NCI-H774 (cell line): ENCODE measurements around the gene SCLY.

ENCODE experiments used
- DNase-seq: peaks from one replicate; lab custom pipeline; 2025; lab: John Stamatoyannopoulos, UW

The SCLY gene

DNA sequence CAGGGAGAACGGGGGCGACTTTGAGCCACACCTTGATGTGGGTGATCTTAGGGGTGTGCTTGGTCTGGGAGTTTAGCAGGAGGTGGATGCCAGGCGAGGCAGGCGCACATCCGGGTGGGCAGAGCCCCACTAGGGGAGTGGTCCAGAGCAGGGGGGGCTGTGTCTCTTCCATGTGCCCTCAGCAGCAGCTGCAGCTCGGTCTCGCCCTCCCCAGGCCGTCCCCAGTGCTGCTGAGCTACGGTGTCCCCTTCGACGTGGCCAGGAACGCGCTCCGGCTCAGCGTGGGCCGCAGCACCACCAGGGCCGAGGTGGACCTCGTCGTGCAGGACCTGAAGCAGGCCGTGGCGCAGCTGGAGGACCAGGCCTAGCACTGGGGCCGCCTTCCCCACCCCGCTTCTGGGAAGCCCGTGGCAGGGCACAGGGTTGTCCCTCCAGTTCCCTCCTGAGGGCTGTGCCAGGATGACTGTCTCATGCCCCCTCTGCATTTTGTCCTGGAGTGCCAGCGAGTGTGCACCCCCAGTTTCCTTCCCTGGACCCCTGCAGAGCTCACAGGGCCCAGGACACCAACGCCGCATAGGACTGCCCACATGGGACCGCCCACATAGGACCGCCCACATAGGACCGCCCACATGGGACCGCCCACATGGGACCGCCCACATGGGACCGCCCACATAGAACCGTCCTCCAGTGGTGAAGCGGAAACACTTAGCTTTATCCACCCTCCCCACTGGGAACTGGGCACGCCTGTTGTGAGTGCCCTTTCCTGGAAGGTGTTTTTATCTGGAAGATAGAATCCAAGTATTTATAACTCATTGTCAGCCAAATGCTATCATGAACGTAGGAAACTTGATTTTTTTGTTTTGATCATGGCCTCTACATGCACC is 37.4 kb downstream of the SCLY start:
- peak; percentile 58 for DNase-seq

DNA sequence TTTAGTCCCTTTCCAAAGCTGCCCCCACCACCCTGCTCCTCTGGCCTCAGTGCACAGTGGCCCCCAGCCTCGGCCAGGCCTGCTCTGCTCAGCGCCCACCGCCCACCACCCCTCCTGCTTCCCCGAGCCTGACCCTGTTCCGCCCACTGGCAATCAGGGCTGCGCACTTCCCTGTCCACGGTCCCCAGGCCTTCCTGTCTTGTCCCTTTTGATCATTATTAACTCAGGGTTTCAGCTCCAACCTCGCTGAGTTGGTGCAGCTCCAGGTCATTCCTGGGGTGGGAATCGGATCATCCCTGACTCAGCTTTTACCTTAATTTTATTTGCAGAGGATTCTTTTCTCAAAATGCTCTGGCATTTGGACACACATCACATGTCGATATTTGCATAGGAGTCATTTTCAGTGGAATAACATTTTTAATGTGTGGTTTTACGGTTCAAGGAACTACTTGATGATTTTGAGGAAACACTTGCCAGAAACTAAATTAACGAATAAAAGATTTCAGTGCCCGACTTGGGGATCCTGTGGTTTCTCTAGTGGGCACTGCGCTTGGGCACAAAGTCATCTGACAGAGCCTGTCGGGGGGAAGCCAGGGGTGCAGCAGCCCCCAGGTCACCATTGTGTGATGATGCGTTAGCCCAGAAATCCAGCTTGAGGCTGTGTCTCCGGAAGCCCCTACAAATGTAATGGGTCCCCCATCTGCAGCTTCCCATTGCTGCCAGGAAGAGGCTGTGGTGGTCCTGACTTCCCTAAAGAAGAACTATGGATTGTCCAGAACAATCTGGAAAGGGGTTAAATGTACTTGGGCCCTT is 38.3 kb downstream of the SCLY start:
- no peak for DNase-seq

DNA sequence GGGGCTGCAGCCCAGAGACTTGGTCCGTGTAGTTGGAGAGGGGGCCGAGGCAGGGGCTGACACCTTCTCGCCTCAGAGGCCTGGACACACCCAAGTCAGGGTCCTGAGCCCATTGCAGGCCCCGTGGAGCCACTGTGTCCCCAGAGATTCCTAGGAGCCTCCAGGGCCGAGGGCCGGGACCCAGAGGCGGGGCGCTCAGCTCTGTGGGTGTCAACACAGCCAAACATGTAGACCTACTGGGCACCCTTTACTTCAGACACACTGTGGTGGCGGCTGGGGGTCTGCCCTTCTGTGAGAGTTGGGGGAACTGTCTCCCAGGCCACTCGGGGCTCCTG is 38.9 kb downstream of the SCLY start:
- no peak for DNase-seq

DNA sequence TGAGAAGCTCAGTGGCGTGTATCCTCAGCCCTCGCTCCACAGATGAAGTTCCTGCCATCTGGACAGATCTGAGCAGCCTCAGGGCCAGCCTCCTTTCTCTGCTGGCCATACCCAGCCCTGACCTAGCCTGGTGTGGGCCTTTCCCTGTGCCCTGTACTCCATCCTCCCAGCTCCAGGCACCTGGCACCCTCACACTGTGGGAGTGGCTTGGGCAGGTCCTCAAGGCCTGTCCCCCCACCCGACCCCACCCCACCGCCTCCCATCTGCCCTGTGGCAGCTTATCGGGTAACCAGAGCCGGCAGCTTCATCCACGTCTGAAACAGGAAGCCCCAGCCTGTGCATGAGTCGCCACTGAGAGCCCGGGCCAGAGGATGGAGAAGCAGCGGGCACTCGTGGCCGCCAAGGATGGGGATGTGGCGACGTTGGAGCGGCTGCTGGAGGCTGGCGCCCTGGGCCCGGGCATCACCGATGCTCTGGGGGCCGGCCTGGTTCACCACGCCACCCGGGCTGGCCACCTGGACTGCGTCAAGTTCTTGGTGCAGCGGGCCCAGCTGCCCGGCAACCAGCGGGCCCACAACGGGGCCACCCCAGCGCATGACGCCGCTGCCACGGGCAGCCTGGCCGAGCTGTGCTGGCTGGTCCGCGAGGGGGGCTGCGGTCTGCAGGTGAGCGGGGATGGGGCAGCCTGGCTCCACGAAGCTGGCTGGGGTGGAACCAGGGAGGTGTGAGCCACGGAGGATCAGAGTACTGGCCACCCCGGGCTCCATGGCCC is 39.4 kb downstream of the SCLY start, which contains the start of gene ESPNL:
Gene ESPNL (plus strand): TSS at position 292 of the 772 bp plus-strand sequence. CDS start 80 bp downstream, at position 372.
- DNase-seq = no peak

DNA sequence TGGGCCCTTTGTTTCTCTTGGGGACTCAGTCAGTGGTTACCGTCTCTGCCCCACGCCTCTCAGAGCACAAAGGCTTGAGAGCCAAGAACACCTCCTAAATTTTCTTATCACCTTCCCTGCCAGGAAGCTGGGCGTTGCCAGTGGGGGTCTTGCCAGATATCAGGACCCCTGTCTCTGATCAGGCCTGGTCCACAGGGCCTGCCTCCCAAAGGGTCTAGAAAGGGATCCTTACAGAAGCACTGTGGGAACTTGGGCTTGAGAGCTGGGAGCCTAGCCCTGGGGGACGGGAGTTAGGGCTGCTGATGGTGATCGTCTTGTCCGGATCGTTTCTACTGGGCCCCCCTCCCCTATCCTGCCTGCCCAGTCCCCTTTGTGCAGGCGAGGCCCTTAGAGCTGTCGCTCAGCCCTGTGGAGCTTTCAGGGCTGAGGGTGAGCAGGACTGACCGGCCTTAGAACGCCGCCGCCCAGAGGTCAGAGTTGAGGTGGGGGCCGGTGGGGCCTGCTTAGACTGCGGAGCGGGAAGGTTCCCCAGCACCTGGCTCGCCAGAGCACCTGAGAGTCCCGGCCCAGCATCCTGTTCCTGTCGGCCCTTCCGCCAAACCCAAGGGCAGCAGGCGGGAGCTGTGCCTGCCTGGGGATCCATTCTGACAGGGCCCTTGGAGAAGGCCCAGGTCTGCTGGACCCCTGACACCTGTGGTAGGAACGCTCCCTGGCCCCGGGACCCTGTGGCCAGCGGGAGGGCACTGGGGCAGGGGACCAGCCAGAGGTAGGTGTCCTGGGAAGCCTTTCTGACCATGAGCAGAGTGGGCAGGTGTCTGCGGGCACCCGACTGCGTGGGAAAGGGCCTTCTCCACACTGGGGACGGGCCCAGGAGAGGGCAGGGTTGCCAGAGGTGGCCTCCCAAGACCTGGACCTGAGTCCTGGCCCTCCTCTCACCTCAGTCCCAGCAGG is 40.3 kb downstream of the SCLY start:
- DNase-seq = no peak

DNA sequence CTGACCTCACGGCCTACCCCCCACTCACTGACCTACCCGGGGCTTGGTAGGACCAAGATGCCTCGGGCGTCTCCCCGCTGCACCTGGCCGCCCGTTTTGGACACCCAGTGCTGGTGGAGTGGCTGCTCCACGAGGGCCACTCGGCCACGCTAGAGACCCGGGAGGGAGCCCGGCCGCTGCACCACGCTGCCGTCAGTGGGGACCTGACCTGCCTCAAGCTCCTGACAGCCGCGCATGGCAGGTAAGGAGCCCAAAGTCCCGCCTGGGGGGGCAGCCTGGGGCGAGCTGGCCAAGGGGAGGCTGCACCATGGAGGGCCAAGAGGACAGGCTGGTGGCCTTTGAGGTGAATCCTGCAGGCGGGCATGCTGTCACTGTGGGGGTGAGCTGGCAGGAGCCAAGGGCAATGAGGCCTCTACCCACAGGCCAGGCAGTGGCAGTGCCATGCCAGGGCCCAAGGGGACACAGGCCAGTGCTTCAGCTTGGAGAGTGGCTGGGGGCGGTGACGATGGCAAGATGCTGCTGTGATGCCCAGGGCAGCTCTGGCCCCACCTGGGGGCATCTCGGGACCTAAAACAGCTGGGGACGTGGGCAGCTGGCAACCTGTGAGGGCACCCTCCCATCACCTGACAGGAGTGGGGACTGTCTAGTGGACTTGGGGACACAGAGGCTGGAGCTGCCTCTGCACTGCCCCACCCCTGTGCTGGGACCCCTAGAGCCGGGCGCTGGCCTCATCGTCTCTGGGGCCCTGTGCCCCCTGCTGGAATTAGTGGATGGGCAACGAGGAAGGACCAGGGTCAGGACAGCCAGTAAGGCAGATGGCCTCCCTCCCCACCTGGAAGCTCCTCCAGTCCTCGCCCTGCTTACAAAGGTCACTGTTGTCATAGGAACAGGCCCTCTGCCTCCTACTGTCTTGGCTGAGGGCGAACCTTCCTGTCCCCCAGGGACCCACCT is 41.4 kb downstream of the SCLY start:
- no peak for DNase-seq

DNA sequence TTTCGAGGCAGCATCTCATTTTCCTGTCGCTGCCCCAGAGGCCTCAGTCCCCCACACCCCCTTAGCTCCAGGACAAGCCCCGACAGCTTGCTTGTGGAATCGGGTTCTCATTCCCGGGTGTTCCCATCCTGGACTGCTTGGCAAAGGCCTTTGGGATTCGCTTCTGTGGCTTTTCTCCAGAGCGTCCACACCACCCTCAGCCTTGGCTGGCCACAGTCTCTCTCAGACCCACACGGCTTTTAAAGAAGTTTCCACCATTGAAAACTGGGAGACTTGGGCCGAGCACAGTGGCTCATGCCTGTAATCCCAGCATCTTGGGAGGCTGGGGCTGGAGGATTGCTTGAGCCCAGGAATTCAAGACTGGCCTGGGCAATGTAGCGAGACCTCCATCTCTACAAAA is 42.1 kb downstream of the SCLY start:
- no peak for DNase-seq

DNA sequence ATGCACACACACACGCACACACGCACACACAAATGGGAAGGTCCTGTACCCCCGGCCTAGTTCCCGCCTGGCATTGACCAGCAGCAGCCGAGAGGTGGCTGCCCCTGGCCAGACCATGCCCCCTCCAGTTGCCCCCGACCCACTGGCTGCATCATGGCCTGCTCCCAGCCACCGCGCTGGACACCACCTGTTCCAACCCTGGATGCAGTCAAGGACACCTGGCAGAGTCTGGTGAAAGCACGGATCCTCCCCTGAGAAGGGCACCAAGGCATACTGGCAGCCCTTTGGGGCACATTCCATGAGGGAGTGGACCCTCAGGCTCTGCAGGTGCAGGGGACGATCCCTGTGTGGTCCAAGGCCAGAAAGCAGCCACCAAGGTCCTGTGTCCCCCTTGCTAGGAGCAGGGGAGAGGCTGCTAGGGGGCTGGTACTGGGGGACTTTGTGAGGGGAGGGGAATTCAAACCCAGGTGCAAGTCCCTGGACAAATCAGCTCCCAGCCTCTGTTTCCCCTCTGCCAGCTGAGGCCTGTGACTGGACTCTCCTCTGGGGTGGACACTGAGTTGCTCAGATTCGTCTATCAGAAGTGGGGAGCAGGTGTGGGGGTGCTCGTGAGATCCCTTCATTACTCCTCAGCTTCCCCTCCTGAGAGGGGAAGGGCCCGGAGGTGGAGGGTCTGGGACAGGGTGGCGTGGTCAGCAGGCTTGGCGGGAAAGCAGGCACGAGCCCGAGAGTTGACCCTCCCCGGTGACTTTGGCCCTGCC is 42.8 kb downstream of the SCLY start:
- no peak for DNase-seq

DNA sequence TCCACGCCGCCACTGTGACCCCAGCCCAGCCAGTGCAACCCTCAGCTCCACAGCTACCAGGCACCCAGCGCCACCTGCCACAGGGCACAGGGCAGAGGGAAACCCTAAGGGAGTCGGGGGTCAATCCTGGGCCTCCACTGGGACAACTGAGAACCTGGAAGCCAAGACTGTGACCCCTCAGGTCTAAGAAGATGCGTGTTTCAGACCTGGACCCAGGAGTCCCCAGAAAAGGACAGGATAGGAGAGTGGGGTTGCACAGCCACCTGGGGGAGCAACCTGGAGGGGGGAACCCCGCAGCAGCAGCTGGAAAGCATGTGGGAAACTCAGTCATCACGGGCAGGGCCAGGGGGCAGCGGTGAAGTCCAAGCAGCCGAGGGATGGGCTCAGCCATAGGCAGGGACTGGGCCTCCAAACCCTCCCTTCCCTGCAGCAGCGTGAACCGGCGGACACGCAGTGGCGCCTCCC is 43.5 kb downstream of the SCLY start:
- DNase-seq = no peak

DNA sequence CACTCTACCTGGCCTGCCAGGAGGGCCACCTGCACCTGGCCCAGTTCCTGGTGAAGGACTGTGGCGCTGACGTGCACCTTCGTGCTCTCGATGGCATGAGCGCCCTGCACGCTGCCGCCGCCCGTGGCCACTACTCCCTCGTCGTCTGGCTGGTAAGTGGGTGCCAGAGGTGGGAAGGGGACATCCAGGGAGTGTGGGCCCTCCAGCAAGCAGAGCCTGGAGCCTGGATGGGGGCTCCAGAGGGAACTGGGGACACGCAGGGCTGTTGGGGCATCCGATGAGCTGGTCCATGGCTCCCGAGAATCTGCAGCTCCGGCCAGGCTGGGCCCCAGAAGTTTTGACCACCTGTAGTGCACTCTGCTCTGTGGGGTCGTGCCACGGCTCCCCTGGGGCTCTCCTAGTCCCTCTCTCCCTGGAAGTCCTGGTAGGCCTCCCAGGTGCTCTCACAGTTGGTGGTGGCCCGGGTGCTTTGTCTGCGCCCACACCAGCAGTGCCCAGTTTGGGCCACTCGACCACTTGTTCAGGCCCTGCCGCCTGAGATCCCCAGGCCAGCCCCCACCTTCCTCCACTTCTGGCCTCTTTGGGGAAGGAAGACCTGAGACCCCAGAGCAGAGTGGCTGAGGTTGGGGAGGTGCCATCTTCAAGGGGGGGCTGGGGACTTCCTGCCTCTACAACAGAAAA is 44.0 kb downstream of the SCLY start:
- DNase-seq = no peak

DNA sequence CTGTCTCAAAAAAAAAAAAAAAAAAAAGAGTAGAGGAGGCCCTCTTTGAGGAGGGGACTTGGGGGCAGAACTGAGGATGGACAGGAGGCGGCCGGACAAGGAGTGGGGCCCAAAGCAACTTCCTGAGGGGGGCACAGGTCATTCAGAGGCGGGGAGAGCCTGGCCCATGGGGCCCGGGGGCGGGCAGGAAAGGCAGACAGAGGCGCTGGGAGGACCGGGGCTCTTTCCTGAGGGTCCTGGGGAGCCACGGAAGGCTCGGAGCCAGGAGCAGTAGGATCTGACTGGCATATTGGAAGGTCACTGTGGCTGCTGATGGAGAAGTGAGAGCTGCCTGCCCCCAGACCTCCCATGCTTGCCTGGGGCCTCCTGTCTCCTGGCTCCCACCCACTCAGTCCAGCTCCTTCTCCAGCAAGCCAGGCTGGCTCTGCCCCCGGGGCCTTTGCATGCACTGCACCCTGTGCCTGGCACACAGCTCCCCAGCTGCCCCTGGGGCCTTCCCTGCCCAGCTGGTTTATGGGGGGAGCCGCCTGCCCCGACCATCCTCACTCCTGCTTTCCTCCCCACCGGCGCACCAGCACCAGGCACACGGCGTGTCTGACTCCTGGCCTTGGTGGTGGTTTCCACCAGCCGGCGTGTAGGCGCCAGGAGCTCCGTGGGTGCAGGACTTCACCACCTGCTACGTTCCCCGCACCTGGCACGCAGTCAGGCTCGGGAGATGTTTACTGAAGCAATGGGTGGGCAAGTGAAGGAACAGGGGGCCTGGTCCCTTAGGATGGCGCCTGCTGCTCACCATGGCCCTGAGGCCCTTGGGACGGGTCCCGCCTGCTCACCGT is 44.9 kb downstream of the SCLY start:
- DNase-seq = no peak

DNA sequence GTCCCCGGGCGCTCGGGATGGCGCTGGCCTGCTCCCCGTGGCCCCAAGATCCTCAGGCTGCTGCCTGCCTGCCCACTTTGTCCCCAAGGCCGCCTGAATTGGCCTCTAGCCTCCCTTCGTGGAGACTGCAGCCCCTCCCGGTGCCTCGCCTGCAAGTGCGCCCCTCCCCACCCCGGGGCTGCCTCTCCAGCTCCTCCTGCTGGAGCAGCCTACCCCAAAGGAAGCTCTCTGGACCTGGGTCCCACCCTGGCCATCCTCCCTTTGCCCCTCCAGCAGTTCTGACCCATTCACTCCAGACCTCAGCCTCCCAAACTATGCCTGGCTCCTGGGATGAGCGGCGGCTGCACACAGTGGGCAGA is 45.5 kb downstream of the SCLY start:
- no peak for DNase-seq

DNA sequence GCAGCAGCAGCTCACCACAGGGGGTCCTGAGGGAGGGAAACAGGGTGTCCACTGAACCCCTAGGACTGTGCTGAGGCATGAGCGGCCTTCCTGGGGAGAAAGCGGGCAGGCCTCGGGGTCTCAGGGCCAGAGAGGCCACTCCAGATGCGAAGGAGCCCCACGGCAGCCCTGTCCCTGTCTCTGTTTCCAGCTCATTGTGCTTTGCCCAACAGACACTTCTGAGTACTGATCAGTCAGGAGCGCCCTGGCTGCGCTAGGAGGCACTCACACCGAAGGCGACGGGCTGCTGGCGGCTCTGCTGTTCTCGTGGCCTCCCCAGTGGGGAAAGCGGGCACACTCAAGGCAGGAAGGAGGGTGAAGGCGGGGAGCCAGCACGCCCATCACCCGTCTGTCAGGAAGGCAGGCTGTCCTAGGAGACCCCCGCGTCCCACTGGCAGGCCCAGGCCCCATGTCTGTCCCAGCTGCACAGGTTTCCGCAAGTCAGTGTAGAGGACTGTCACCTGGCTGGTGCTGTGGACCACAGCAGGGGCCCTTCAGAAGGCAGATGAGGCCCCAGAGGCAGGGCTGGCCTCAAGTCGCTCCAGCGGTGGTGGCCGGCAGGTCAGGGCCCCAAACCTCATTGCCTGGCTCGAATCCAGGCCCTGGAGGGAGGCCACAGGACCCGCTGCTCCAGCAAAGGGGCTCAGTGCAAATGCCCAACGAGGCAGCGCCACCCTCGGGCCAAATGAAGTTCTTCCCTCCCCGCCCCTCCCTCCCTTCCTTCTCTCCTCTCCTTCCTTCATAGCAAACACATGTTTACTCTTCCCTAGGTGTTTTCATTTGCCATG is 46.1 kb downstream of the SCLY start:
- DNase-seq = no peak

DNA sequence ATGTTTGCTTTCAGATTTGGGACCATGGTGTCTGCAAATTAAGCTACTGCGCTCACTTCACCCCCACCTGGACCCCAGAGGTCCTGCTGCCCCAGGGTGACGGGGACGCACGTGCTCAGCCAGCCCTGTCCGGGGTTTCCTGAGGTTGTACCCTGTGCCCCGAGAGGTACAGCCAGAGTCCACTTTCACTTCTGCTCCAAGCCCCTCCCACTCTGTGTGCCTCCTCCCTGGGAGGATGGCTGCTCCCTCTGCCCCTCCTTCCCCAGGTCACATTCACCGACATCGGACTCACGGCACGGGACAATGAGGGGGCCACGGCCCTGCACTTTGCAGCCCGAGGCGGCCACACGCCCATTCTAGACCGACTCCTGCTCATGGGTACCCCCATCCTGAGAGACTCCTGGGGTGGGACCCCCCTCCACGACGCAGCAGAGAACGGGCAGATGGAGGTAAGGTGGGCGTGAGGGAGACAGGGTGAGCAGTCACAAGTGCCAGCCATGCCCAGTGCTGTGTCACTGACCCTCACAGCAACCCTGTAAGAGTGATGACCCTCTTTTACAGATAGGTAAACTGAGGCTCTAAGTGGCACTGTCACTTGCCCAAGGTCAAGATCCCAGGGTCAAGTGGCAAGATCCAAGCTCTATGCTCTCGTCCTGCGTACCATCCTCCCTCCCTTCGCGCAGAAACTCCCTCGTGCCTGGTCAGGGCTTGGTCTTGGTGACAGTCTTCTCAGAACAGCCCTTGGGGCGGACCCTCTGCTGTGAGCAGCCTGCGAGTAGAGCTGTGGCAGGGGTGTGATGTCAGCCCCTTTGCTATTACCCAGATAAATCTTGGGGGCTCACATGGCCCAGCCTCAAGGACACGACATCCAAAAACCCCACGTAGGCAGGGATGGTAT is 47.0 kb downstream of the SCLY start:
- DNase-seq = no peak

DNA sequence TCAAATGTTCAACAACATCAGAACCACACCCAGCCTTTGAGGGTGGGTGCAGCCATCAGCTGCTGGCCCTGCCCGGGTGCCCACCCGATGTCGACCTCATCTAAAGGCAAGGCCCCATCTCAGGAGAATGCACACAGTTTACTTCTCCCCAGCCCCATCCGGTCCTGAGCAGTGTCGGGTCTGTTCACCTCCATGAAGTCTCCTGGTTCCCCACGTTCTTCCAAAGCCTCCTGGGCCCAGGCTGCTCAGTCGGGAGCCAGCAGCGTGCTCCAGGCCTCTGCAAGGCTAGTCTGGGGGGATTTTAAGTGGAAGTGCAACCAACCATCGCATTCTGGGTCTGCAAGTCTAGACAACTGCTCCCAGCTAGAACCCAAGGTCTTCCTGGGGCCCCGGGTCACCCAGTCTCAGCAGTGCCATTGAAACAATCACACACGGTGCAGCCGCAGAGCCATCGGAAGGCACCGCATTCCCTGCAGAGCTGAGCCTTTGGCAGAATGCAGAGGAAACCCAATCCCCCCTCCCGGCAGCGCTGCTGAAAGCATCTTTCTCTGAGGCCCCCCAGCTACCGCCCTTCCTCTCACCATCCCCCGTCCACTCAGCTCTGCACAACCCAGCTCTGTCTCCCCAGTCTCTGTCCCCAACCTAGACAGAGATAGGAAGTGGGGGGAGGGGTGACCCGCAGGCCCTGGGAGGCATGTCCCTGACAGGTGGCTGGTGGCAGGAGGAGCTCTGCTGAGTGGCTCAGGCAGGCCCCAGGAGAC is 47.8 kb downstream of the SCLY start:
- no peak for DNase-seq
